CD4-positive, alpha-beta T cell treated with Interleukin-1 beta for 1 hour (primary cell): ENCODE data around the gene TMEM114.
A peak's percentile ranks its signal among the peaks of the same experiment; 100 is the strongest.
"Not testable (repeated sequence)": the region's sequence is repeated elsewhere in the genome, so short reads cannot be mapped to it uniquely, and the experiment has no call there.

Source experiments
- DNase-seq, 2 donors: peaks; one replicate each; pipeline ENCODE4 v3.0.0-alpha.2; 2020 to 2022

TMEM114 gene

GRCh38 chr16:8572919-8573724 lies 17.2 kb downstream of the TMEM114 start:
- peak in 1 of 2 donors; percentile 7 for DNase-seq

GRCh38 chr16:8572063-8572918 lies 18.0 kb downstream of the TMEM114 start:
- no peak for DNase-seq

- DNase-seq = no peak
Observed at GRCh38 chr16:8571061-8571596, 19.2 kb downstream of the TMEM114 start.

GRCh38 chr16:8570393-8570792 lies 19.9 kb downstream of the TMEM114 start:
- DNase-seq = not testable (repeated sequence)

- DNase-seq = no peak
Observed at GRCh38 chr16:8569650-8570346, 20.5 kb downstream of the TMEM114 start.

- no peak for DNase-seq
Observed at GRCh38 chr16:8568231-8568617, 22.1 kb downstream of the TMEM114 start.

GRCh38 chr16:8567355-8568230 lies 22.7 kb downstream of the TMEM114 start:
- DNase-seq = peak; percentile 80 to 82

GRCh38 chr16:8565498-8565897 lies 24.8 kb downstream of the TMEM114 start:
- no peak for DNase-seq

GRCh38 chr16:8564934-8565345 lies 25.4 kb downstream of the TMEM114 start:
- no peak for DNase-seq

- not testable (repeated sequence) for DNase-seq
Observed at GRCh38 chr16:8563944-8564540, 26.3 kb downstream of the TMEM114 start.

- no peak for DNase-seq
Observed at GRCh38 chr16:8561496-8561895, 28.8 kb downstream of the TMEM114 start.

GRCh38 chr16:8555400-8555799 lies 34.9 kb downstream of the TMEM114 start:
- no peak for DNase-seq

- DNase-seq = no peak
Observed at GRCh38 chr16:8554881-8555280, 35.4 kb downstream of the TMEM114 start.

- DNase-seq = no peak
Observed at GRCh38 chr16:8554022-8554421, 36.3 kb downstream of the TMEM114 start.

- DNase-seq = no peak
Observed at GRCh38 chr16:8552487-8553221, 37.7 kb downstream of the TMEM114 start.

- no peak for DNase-seq
Observed at GRCh38 chr16:8551388-8552332, 38.7 kb downstream of the TMEM114 start.

GRCh38 chr16:8550728-8551387 lies 39.5 kb downstream of the TMEM114 start:
- DNase-seq = no peak

- DNase-seq = no peak
Observed at GRCh38 chr16:8549843-8550412, 40.4 kb downstream of the TMEM114 start.

- no peak for DNase-seq
Observed at GRCh38 chr16:8548166-8548565, 42.1 kb downstream of the TMEM114 start.
